T-helper 2 cell treated with Interferon-gamma antibody and Interleukin-4, amounts not matched to agents 100 ng/mL and 5 ng/mL, for 36 hours (primary cell): ENCODE data around the gene TMEM150C. TPM values are rescaled to one million over a fixed set of nuclear protein-coding genes. Genes with fewer than 3 reads are reported as not detected.

Source experiments
- intact Hi-C: fragments of 100-400 bp; cut with micrococcal nuclease; formaldehyde crosslinking; loops from one replicate; pipeline ENCODE4 v1.15.1; 2023
- total RNA-seq: library from RNA; stranded (reverse); gene quantifications from 2 replicates; pipeline ENCODE4 v1.2.3, GENCODE V29; 2022

Gene TMEM150C
- not detected in 2 replicates for total RNA-seq

DNA sequence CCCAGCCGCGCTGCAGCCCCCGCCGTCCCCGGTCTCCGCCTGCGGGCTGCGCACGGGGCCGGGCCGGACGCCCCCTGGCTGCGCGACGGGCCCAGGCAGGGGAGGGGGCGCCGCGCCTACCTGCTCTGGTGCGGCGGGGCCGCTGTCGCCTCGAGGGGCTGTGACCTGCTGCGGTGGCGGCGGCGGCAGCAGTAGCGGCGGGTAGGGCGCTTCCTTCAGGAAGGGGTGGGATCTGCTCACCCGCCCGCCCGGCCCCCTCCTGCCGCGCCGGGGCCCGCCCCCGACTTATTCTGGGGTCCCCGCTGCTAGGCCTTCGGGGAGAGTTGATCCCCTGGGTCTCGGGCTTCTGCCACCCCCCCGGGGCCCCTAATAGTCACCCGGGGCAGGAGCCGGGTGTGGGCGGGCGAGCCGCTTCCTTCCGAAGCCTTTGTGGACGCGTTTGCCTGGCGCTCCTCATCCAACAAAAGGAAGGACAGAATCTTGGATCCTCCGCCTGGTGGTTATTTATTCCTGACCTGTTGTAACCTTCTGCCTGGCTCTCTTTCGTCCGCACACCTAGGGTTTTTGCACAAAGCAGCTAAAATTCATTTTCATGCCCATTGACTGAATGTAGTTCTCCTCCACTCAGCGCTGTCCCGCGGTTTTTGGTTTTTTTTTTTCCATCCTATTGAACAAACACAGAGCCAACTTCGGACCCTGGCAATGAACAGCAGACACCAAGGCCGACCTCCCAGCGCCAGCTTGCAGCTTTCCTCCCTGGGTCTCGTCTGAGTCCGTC is at the start of gene TMEM150C:
TSS of gene TMEM150C (minus strand) at position 203 of the 778 bp plus-strand sequence. CDS start 57,331 bp downstream, outside the sequence.
- intact Hi-C loops: no loop called here

DNA sequence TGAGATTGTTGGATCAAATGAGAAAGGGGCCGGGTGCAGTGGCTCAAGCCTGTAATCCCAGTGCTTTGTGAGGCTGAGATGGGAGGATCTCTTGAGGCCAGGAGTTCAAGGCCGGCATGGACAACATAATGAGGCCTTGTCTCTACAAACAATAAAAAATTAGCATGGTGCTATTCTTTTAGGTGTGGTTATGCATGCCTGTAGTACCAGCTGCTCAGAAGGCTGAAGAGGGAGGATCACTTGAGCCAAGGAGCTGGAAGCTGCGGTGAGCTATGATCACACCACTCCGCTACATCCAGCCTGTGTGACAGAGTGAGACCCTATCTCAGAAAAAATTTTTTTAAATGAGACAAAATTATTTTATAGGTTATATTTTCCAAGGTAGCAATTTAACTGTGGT is 49.7 kb upstream of the TMEM150C start:
- intact Hi-C loops: no loop called here

DNA sequence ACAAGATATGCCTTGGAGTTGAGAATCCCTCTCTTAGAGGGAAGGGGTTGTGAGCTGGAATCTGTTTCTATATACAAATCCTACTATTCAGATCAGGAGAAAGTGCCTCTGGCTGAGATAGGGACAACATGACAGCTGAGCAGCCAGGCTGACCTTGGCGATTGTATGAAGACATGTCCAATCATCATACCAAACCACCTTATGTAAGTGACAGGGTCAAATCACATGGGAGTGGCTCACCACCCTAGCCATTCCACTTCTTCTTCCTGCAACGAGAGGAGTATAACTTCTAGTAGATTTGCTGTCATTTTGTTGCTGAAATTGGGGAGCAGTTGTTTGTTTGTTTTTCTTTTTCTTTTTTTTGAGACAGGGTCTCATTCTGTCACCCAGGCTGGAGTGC is 48.3 kb upstream of the TMEM150C start:
- intact Hi-C loops: no loop called here

DNA sequence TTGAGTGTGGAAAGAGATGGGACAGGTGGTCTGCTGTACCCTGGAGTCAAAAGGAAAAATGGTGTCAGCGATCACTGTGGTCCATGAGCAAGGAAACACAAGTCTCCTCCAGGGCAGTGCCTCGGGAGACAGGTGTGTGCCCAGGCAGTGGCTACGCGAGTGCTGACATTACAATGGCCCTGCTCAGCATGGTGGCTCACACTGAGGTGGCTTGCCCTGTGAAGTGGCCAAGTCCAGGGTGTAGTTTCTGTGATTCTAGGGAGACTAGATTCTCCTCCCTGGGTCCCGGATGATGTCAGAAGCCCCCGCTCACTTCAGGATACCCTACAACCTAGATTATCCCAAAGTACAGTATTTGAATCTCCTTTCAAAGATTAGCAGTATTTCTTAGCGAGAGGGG is 44.8 kb upstream of the TMEM150C start:
- intact Hi-C loops: no loop called here

DNA sequence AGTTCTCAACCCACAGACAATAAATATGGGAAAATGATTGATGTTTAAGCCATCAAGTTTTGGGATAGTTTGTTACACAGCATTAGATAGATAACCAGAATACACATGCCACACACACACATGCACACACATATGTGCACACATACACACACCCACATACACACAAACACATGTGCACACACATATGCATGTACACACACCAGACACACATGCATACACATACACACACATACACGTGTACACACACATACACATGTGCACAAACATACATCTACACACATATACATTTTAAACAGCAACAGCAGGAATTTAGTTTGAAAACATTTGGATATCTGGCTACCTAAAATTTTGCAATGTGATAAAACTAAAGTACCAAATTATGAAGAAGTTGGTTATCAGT is 42.7 kb upstream of the TMEM150C start:
- intact Hi-C loops: no loop called here

DNA sequence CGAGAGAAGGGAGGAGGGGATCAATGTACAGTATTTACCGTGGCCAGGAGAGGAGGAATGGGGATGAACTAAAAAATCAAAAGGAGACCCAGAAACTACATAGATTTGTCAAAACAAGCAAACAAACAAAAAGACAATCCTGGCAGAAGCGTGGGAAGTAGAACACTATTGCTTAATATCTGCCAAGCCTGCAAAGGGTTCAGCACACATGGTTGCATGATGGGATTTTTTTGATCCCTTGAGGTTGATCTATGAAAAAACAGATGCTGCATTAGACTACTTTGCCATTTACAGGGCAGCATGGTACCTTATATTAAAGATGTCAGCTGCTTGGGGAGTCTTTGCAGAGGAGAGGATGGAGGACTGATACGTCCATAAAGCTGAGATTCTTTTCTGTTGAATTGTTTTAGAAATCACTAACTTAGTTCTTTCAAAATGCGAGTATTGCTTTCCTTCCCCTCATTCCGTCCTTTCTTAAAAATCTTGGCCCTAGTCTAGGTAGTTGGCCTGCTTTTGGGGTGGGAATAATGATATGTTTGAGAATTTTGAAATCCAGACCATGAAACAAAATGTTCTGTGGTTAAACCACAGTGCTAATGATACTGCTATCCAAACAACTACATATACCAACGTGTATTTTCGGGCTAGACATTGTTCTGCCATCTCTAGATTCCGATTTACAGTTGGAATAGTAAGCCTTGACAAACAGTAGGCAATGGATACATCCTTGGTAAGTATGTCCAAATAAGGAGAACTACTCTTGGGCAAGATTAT is 39.6 kb upstream of the TMEM150C start:
- intact Hi-C loops: no loop called here

DNA sequence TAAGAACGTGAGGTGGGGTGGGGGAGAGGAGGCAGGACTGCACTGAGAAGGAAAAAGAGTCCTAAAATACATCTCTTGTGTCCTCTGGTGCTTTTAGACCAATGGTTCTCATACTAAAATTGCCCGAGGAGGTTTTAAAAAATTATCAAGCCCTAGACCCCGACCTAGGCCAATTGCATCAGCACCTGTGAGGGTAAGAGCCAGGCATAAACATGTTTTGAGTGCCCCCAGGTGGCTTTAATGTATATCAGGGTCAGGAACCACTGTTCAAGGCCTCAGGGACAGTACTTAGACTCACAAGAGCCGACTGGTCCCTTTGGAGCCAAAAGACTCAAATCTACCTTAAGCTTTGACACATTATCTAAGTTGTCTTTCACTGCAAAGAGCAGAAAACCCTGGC is 37.5 kb upstream of the TMEM150C start:
- intact Hi-C loops: no loop called here

DNA sequence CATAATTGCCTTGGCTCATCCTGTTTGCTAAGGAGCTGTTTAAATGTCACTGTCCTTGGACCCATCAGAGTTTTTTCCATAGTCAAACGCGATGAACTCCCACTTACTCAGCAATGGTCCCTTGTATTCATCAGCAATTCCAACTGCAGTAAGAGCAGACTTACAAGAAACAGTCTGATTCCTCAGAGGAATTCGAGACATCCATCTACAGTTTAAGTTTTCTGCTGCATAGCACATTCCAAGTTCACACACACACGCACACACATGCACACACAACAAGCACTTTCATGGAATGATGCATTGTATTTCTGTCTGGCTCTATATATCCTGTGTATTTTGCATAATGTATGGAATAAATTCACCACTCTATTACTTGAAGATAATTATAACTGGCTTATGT is 32.7 kb upstream of the TMEM150C start:
- intact Hi-C loops: no loop called here

DNA sequence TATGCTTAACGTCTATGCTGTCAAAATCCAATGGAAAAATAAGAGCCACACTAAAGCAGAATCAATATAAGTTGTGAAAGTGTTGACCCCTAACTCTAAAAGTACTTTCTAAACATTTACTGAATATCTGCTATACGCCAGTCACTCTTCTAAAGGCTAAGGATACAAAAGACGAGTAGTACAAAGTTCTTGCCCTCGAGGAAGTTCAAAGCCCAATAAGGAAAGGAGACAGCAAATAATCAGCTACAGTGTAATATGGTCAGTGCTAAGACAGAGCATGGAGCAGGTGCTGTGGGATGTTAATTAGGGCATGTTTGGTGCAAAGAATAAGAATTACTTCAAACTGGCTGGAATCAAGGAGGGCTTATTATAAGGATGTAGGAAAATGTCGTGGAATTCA is 31.6 kb upstream of the TMEM150C start:
- intact Hi-C loops: no loop called here

DNA sequence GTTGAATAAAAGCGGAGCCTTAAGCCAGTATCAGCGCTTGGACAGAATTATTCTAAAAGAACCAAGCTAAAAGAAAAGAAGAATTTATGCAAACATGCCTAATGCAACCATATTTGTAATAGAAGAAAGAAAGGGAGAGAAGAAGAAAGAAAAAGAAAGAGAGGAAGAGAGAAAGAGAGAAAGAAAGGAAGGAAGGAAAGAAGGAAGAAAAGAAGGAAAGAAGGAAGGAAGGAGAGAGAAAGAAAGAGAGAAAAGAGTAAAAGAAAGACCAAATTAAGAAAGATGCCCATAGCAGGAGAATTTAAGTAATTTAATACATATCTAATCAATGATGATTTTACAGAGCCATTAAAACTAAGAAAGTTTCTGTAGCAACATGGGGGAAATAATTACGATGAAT is 30.9 kb upstream of the TMEM150C start:
- intact Hi-C loops: no loop called here

DNA sequence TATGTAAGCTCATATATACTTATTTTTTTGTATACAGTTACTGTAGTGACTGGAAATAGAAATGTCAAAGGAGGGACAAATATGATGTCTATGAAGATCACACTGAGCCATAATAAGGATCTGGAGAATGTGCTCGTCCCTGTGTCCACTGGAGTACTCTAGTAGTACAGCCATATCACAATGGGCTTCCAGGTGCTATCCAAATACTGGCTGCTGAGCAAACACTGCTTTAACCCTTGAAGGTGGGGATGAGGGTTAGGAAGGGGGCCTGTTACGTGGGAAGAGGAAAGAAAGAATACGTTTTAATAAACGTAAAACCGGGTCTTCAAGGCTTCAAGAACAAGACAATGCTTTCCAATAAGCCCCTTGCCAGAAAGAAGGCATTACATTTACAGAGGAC is 29.8 kb upstream of the TMEM150C start:
- intact Hi-C loops: no loop called here

DNA sequence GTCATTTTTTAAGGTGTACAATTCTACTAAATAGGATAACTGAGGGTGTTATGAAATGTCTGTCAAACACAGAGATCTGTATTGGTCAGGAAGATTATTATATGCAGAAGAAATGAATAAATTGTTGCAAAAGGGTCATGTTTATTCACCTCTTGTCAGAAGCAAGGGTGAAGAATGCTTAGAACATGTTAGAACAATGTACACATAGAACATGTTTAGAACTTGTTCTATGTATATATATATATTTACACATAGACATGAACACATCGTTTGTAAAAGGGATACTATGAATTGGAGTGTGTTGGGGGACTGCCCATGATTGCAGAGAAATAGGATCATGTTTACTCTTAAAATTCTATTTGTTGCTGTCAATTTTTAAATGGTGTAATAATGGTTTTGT is 28.0 kb upstream of the TMEM150C start:
- intact Hi-C loops: no loop called here

DNA sequence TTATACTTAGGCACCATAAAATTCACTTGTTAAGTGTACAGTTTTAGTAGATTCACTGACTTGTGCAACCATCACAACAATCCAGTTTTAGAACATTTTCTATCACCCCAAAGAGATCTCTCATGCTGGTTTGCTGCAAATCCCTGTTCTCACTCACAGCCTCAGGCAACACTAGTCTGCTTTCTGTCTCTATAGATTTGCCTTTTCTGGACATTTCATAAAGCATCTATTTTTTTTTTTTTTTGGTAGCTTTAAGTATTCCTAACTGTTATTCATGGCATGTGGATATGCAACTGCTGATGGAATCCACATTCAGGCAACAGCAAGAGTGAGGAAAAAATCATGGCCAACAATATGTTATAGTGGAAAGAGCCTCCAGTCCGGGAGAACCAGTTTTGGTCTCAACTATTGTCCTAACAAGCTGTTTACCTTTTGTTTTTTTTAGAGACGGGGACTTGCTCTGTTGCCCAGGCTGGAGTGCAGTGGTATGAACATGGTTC is 27.0 kb upstream of the TMEM150C start:
- intact Hi-C loops: no loop called here

DNA sequence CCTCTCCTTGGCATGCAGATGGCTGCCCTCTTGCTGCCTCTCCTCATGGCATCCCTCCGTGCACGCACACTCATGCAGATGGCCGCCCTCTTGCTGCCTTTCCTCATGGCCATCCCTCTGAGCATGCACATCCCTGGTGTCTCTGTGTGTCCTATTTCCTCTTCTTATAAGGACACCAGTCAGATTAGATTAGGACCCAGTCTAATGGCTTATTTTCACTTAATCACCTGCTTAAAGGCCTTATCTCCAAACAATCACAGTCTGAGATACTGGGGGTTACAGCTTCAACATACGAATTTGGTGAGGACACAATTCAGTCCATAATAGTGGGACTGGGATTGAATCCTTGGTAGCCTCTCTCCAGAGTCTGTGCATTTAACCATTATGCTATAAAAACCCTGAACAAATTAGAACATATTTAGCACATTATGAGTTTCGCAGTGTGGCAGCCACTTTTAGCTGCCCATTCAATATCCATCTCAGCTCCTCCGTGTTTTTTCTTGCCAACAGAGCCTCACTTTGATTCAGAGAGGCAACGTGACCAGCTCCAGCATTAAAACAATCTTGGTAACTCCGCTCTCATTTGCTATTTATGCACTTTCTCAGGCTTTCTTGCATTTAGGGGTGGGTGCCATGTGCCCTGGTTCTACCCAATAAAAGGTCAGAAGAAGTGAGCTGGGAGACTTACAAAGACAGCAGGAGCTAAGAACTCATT is 26.2 kb upstream of the TMEM150C start:
- intact Hi-C loops: no loop called here

DNA sequence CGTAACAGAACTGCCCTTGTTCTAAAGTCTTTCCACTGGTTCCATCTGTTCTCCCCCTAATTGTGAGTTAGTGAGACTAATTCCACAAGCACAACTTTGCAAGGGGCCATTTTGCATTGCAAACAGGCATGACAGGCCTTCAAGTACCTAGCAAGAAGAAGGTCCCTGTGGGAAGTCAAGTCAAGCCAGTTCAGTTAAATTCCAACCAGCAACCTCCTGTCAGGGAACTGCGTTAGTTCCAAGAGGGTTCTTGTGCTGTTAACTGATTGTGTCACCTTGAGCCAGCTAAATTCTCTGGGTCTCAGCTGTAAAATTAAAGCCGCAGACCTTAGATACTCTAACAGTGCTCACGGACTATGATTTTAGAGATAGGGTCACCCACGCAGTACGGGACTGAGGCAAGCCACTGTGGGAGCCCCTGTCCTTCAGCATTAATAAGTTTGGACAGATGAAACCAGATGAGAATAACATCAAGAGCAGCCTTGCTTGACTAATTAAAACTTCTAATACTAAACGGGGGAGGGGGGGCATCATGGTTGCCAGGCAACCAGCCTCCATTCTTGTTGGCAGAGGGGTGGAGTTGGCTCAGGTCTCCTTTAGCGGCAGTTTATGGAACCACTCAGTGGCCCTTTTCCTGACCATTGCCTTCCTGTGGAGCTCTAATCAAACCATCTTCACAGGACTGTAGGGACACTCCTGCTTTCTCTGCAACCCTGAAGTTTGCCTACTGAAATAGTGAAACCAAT is 24.1 kb upstream of the TMEM150C start:
- intact Hi-C loops: no loop called here

DNA sequence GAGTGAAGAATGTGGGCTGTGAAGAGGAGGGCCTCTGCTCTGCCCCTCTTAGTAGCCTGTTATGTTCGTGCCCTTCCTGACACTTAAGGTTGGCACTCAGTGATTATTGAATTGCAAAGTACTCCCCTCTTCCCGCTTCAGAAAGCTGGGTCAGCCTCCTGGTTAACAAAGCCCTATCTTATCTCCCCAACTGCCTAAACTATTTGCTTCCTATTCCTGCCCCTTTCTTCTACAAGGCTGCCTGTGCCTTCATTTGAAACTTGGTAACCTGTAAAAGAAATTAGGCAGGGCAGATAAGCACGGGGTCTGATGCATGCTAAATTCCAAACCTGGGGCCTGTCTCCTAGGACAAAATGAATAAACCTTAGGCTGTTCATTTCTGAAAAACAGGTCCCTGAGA is 23.1 kb upstream of the TMEM150C start:
- intact Hi-C loops: no loop called here

DNA sequence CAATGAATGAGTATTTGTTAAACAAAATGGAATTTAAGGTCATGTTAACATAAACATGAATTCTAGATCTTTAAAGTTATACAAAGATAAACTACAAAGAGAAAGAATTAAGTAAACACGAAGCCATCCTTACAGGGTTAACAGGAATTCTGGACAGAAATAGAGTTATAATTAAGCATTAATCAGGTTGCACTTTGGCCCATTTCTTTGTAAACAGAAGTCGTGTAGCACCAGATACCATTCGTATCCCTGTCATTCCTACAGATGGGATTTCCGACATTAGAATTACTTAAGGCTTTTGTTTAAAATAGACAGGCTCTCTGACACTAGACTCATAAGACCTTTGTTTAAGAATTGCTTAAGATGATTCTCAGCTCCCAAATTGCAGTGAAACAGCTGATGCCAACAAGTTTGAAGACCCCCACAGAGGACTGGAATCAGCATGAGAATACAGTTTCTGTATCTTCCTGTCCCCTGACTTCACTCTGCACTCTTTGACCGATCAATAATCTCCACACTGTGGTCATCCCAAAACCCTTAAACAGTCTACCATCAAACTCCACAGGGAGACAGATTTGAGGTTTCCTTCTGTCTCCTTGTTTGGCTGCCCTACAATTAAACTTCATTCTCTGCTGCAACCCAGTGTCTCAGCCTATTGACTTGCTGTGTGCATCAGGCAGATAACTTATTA is 22.3 kb upstream of the TMEM150C start:
- intact Hi-C loops: no loop called here

DNA sequence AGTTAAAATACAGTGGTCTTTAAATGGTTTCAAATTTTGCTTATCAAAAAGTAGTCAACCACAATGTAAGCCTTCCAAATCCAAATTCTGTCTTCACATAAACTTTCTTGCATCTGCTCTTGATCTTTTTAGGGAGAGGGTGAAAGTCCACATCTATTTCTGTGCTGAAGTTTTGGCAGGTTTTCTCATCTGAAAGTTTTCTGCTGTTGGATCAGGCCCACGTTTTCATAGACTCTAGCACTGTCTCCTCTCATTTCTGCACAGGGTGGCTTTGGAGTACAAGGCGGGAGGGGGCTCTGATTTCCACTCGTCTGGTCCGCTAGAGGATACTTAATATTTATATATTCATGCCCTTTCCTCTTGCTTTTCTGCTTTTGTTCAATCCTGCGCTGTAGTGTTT is 18.1 kb upstream of the TMEM150C start:
- intact Hi-C loops: no loop called here

DNA sequence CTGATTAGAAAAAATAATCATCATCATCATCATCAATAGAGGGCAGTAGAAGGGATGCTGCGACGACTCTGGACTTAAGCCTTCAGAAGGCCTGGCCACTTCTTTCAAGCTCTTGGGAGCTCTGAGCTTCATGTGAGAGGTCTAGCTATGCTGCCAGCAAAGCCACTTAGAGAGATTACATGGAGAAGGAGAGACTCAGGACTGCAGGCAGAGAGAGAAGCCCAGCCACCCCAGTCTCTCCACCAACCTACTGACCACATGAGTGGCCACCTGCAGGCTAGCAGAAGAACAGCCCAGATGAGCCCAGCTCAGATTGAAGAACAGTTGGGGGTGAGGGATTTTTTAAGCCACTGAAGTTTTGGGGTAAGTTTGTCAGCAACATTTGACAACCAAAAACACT is 17.1 kb upstream of the TMEM150C start:
- intact Hi-C loops: no loop called here

DNA sequence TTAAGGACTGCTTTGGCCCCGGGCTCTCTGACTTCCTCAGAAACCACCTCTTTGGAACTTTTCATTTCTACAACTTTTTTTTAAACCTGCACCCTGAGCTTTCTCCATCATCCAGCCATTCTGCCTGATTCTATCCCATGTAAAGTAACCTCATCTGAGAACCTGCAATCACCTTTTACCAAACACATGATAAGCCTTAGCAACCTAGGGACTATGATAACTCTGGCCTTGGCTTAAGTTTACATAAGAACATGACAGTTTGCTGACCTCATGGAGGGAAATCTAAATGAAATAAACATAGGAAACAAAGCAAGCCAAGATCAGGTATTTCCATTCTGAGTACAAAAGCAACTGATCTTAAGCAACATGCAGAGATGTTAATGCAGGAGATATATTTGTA is 15.7 kb upstream of the TMEM150C start:
- intact Hi-C loops: no loop called here

DNA sequence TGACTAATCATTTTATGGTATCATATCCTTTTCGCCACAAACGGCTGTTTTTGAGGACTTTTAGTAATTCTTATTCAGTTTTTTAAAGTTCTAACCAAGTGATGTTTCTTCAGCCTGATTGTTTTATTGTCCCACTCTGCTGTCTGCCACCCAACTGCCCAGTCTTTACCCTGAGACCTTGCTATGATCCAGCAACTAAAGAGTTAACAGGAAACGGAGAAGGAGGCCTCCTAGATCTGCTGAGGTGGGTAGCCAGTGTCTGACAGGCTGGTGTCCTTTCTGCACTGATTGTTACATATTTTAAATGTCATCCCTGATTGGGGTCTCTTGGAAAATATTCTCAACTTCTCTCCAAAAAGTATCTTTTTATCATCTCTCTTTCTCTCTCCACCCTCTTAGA is 7.9 kb upstream of the TMEM150C start:
- intact Hi-C loops: no loop called here
